ENCODE data around the gene CHAT. TPM values are rescaled to one million over a fixed set of nuclear protein-coding genes. Genes with fewer than 3 reads are reported as not detected.

CHAT gene
- total and polyA plus RNA-seq, 10 donors: not detected

- no peak for DNase-seq
- no peak overlapping the region for H3K4me3 ChIP-seq
- H3K27me3 ChIP-seq (replicated peaks in 1 of 7): peaks cover 0 to 50% (median 18%) of the 10 kb centered on the region in 7 donors
- H3K27ac ChIP-seq: no peak overlapping the region
- WGBS, 5 donors: 68 to 81% (median 71%) methylated on average over 4 of the region's 4 CpGs
- intact Hi-C loops (cut with DNase I; ENCODE audit: low total_unique reads): no loop called here
- H3K4me1 ChIP-seq: no peaks in the 10 kb centered on the region
- no peaks in the 10 kb centered on the region for H3K36me3 ChIP-seq
- peaks cover 0 to 43% (median 28%) of the 10 kb centered on the region in 8 donors for H3K9me3 ChIP-seq
- TF ChIP-seq POLR2A (IDR thresholded peaks at IDR 0.05): no peak
- TF ChIP-seq POLR2AphosphoS5 (IDR thresholded peaks at IDR 0.05): no peak
- TF ChIP-seq CTCF (IDR thresholded peaks at IDR 0.05 in 8 of 11, conservative IDR thresholded peaks at IDR 0.05 in 3 of 11): no peak
These were observed 72.8 kb downstream of the CHAT start for GRCh38 chr10:49686651-49687050.

- H3K36me3 ChIP-seq: no peaks in the 10 kb centered on the region
- no peaks in the 10 kb centered on the region for H3K4me1 ChIP-seq
- no peak overlapping the region for H3K4me3 ChIP-seq
- no peak overlapping the region for H3K27ac ChIP-seq
- peaks cover 0 to 32% (median 16%) of the 10 kb centered on the region in 8 donors for H3K9me3 ChIP-seq
- intact Hi-C loops (cut with DNase I; ENCODE audit: low total_unique reads): no loop called here
- no peak for DNase-seq
- 18 to 28% (median 27%) methylated on average over 8 of the region's 8 CpGs for WGBS, 5 donors
- peaks cover 0 to 64% (median 22%) of the 10 kb centered on the region in 7 donors for H3K27me3 ChIP-seq (replicated peaks in 1 of 7)
- TF ChIP-seq CTCF (IDR thresholded peaks at IDR 0.05 in 8 of 11, conservative IDR thresholded peaks at IDR 0.05 in 3 of 11): no peak
- TF ChIP-seq POLR2A (IDR thresholded peaks at IDR 0.05): no peak
- no peak for TF ChIP-seq POLR2AphosphoS5 (IDR thresholded peaks at IDR 0.05)
These were observed 74.5 kb downstream of the CHAT start for GRCh38 chr10:49688261-49688846.

GRCh38 chr10:49688920-49689319 is 75.1 kb downstream of the CHAT start:
- 18 to 33% (median 26%) methylated on average over 7 of the region's 7 CpGs for WGBS, 5 donors
- peaks cover 0 to 70% (median 22%) of the 10 kb centered on the region in 7 donors for H3K27me3 ChIP-seq (replicated peaks in 1 of 7)

More at GRCh38 chr10:49688920-49689319, 75.1 kb downstream of the CHAT start:
- H3K36me3 ChIP-seq: no peaks in the 10 kb centered on the region
- H3K27ac ChIP-seq: no peak overlapping the region
- TF ChIP-seq POLR2A (IDR thresholded peaks at IDR 0.05): no peak
- no peak for TF ChIP-seq POLR2AphosphoS5 (IDR thresholded peaks at IDR 0.05)
- no peak for TF ChIP-seq CTCF (IDR thresholded peaks at IDR 0.05 in 8 of 11, conservative IDR thresholded peaks at IDR 0.05 in 3 of 11)
- DNase-seq: no peak
- no peak overlapping the region for H3K4me3 ChIP-seq
- intact Hi-C loops (cut with DNase I; ENCODE audit: low total_unique reads): no loop called here
- peaks cover 0 to 33% (median 15%) of the 10 kb centered on the region in 8 donors for H3K9me3 ChIP-seq
- no peaks in the 10 kb centered on the region for H3K4me1 ChIP-seq

All from spleen (tissue), 11 donors.